Measurements from ENCODE around the gene LDB1.

DNA sequence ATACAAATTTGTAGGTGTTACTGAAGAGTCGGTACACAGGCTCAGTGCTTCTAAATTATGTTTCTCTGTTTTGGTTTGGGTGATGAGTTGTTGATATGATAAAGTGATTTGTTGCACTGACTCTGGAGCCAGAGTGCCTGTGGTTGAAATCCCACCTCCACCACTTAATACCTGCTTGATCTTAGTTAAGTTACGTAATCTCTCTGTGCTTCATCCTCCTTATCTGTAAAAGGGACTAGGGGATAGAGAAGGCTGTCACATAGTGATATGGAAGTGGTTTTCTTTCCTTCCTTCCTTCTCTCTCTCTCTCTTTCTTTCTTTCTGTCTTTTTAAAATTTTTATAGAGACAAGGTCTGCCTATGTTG lies 55.7 kb downstream of the LDB1 start:
- TF ChIP-seq, protein P1, sequence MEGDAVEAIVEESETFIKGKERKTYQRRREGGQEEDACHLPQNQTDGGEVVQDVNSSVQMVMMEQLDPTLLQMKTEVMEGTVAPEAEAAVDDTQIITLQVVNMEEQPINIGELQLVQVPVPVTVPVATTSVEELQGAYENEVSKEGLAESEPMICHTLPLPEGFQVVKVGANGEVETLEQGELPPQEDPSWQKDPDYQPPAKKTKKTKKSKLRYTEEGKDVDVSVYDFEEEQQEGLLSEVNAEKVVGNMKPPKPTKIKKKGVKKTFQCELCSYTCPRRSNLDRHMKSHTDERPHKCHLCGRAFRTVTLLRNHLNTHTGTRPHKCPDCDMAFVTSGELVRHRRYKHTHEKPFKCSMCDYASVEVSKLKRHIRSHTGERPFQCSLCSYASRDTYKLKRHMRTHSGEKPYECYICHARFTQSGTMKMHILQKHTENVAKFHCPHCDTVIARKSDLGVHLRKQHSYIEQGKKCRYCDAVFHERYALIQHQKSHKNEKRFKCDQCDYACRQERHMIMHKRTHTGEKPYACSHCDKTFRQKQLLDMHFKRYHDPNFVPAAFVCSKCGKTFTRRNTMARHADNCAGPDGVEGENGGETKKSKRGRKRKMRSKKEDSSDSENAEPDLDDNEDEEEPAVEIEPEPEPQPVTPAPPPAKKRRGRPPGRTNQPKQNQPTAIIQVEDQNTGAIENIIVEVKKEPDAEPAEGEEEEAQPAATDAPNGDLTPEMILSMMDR (IDR thresholded peaks at IDR 0.05) = no peak
- TF ChIP-seq POLR2AphosphoS5 (IDR thresholded peaks at IDR 0.05) (no peak), POLR2A (IDR thresholded peaks at IDR 0.05) (no peak)

Measured in upper lobe of left lung (tissue), 4 donors.